HepG2 (cell line): ENCODE data around the gene PGC. TPM values are rescaled to one million over a fixed set of nuclear protein-coding genes. Genes with fewer than 3 reads are reported as not detected.

Experiments
- ATAC-seq: fragments of 200-7000 bp; cut with Tn5 transposase; 3 replicates; pipeline ENCODE4 v1.9.1; 2020; ENCODE audit warnings: mild to moderate bottlenecking, moderate library complexity
- BruUV-seq: library from RNA; stranded (reverse); fragments of 400-500 nt; replicated peaks from 2 replicates; lab custom pipeline; 2021; lab: Mats Ljungman, UMichigan
- CTCF ChIA-PET: fragments of 300-600 bp; formaldehyde crosslinking; extraction: SDS; loops from one replicate; lab custom pipeline; 2021; ENCODE audit warnings: low total read pairs, inconsistent platforms, low intra/inter-chr PET ratio; lab: Yijun Ruan, JAX
- POLR2A ChIA-PET: fragments of 350-600 bp; sonication (Branson Sonifier 250); formaldehyde crosslinking; loops from one replicate; lab custom pipeline; 2020; ENCODE audit warnings: antibody characterized with exemption, inconsistent platforms; lab: Yijun Ruan, JAX
- DNase-seq: peaks from one replicate; pipeline ENCODE4 v3.0.0-alpha.2; 2015; ENCODE audit warnings: low spot score
- FAIRE-seq: peaks from 3 replicates; lab custom pipeline; 2011; peaks lifted over from hg19 to GRCh38; lab: Jason Lieb, UNC
- H2AFZ ChIP-seq: one replicate; pipeline ENCODE4 v1.6.1; 2011; ENCODE audit warnings: low read length, inconsistent platforms
- H3K27ac ChIP-seq: fragments of 300-600 bp; 3 replicates; pipeline ENCODE4 v1.8.0; 2011; ENCODE audit warnings: mixed run types, mild to moderate bottlenecking, mixed read lengths, low read length, inconsistent platforms; ENCODE audit not compliant: insufficient read depth; ENCODE audit errors: extremely low read length
- H3K27me3 ChIP-seq, 2 experiments: fragments of 200-600 bp in 1 of 2; 2 replicates in 1 of 2; 3 replicates in 1 of 2; pipeline versions ENCODE4 v1.6.0 to v1.8.0; 2011; ENCODE audit warnings: low read length in 2 of 2, mild to moderate bottlenecking in 2 of 2, moderate library complexity in 2 of 2, inconsistent platforms in 1 of 2; ENCODE audit not compliant: insufficient read depth in 2 of 2, control insufficient read depth in 1 of 2
- H3K36me3 ChIP-seq, 2 experiments: fragments of 200-600 bp in 1 of 2; replicated peaks in 1 of 2; 2 replicates in 1 of 2; 3 replicates in 1 of 2; pipeline versions ENCODE4 v1.5.1 to v1.8.0; 2011; ENCODE audit warnings: low read length in 2 of 2, inconsistent platforms in 1 of 2; ENCODE audit not compliant: insufficient read depth in 2 of 2, control insufficient read depth in 1 of 2
- H3K4me1 ChIP-seq: 2 replicates; pipeline ENCODE4 v1.5.1; 2012; ENCODE audit warnings: low read length, inconsistent platforms; ENCODE audit not compliant: insufficient read depth
- H3K4me2 ChIP-seq: 2 replicates; pipeline ENCODE4 v1.6.0; 2011; ENCODE audit warnings: low read depth, low read length, inconsistent platforms
- H3K4me3 ChIP-seq, 3 experiments: fragments of 200-600 bp in 1 of 3; sonication (generic), shearing (Covaris generic) in 1 of 3; replicated peaks in 1 of 3; 2 replicates each; pipeline ENCODE4 v1.5.1; 2011 to 2016; ENCODE audit warnings: low read length in 3 of 3, inconsistent platforms in 2 of 3, low read depth in 2 of 3, mild to moderate bottlenecking in 2 of 3, control low read depth in 1 of 3, mixed read lengths in 1 of 3; ENCODE audit not compliant: insufficient read depth in 1 of 3
- H3K79me2 ChIP-seq: one replicate; pipeline ENCODE4 v1.6.1; 2011; ENCODE audit warnings: low read length, inconsistent platforms; ENCODE audit not compliant: insufficient read depth
- H3K9ac ChIP-seq: 2 replicates; pipeline ENCODE4 v1.6.0; 2011; ENCODE audit warnings: mild to moderate bottlenecking, low read depth, low read length, inconsistent platforms; ENCODE audit not compliant: insufficient read depth
- H3K9me3 ChIP-seq: 2 replicates; pipeline ENCODE4 v1.5.1; 2012; ENCODE audit warnings: mild to moderate bottlenecking, low read length
- H4K20me1 ChIP-seq: 2 replicates; pipeline ENCODE4 v1.6.0; 2011; ENCODE audit warnings: inconsistent platforms, mild to moderate bottlenecking, low read length, moderate library complexity; ENCODE audit not compliant: insufficient read depth
- FOXA3 ChIP-seq: IDR thresholded peaks from 2 replicates; pipeline ENCODE4 v1.6.1; 2016; ENCODE audit warnings: missing genetic modification reagents, missing compliant biosample characterization
- HIVEP1 ChIP-seq: sonication (generic); formaldehyde crosslinking; IDR thresholded peaks from 2 replicates; pipeline ENCODE4 v1.4.0; 2020; ENCODE audit warnings: mild to moderate bottlenecking, missing genetic modification reagents
- NFKBIZ ChIP-seq: IDR thresholded peaks from 2 replicates; pipeline ENCODE4 v1.6.1; 2018; ENCODE audit warnings: missing genetic modification reagents, missing compliant biosample characterization
- SALL1 ChIP-seq: sonication (generic); formaldehyde crosslinking; IDR thresholded peaks from 2 replicates; pipeline ENCODE4 v1.8.0; 2022; ENCODE audit warnings: mild to moderate bottlenecking, missing genetic modification reagents
- SOX6 ChIP-seq, 2 experiments: fragments of 450-650 bp in 1 of 2; sonication (generic) in 1 of 2; formaldehyde crosslinking in 1 of 2; IDR thresholded peaks; 2 replicates each; pipeline versions ENCODE4 v1.4.0 to v1.6.1; 2017 to 2020; ENCODE audit warnings: antibody characterized with exemption in 1 of 2, mild to moderate bottlenecking in 1 of 2, missing genetic modification reagents in 1 of 2
- SRSF1 ChIP-seq: fragments of 200-400 bp; formaldehyde crosslinking; optimal IDR thresholded peaks from 2 replicates; pipeline ENCODE3; 2017; ENCODE audit warnings: mild to moderate bottlenecking, low read depth, low read length, moderate library complexity
- TCF12 ChIP-seq, 2 experiments: fragments of 450-650 bp in 1 of 2; sonication (generic) in 1 of 2; formaldehyde crosslinking in 1 of 2; IDR thresholded peaks; 2 replicates each; pipeline versions ENCODE4 v1.6.1 to v1.8.0; 2017 to 2022; ENCODE audit warnings: antibody characterized with exemption in 1 of 2, mild to moderate bottlenecking in 1 of 2, missing genetic modification reagents in 1 of 2, moderate library complexity in 1 of 2
- ZBTB7A ChIP-seq: sonication (generic); formaldehyde crosslinking; IDR thresholded peaks from 2 replicates; pipeline ENCODE4 v1.8.0; 2022; ENCODE audit warnings: mild to moderate bottlenecking, missing genetic modification reagents
- ZEB1 ChIP-seq: IDR thresholded peaks from 2 replicates; pipeline ENCODE4 v1.6.1; 2012; ENCODE audit warnings: mild to moderate bottlenecking, low read depth, inconsistent platforms; ENCODE audit not compliant: insufficient replicate concordance
- ZNF441 ChIP-seq: sonication (generic); formaldehyde crosslinking; IDR thresholded peaks from 2 replicates; pipeline ENCODE4 v1.7.0; 2021; ENCODE audit warnings: missing genetic modification reagents, borderline replicate concordance
- ZNF747 ChIP-seq: sonication (generic); formaldehyde crosslinking; IDR thresholded peaks from 2 replicates; pipeline ENCODE4 v1.8.1; 2023; ENCODE audit warnings: missing genetic modification reagents, mild to moderate bottlenecking, borderline replicate concordance
- WGBS: methylation state at CpG from one replicate; pipeline ENCODE4 v1.1.6; 2017; ENCODE audit warnings: low lambda C conversion rate; 5-methylcytosine and 5-hydroxymethylcytosine counted together
- in situ Hi-C: cut with HindIII; loops from 2 replicates; pipeline ENCODE4 v1.10.0; 2017; ENCODE audit warnings: low pct_unique_long_range_greater_than_20kb; ENCODE audit not compliant: extremely low pct_ligation_motif_present
- intact Hi-C: fragments of 100-400 bp; cut with micrococcal nuclease; formaldehyde crosslinking; loops from one replicate; pipeline ENCODE4 v1.10.0; 2022; ENCODE audit not compliant: unreplicated experiment
- polyA plus RNA-seq, 8 experiments: library from polyadenylated mRNA; depleted of rRNA in 3 of 8; stranded (reverse) in 7 of 8; unstranded in 1 of 8; fragments of >200 nt; fragmentation: Illumina TruSeq in 4 of 8; extraction: Trizol in 4 of 8; gene quantifications; 2 replicates each; pipeline versions ENCODE4 v1.2.1 to v1.2.3, GENCODE V29; 2011 to 2016; ENCODE audit warnings: low read depth in 4 of 8, missing spikeins in 1 of 8, mixed read lengths in 1 of 8; ENCODE audit not compliant: insufficient read depth in 1 of 8
- total RNA-seq, 5 experiments: library from RNA; depleted of rRNA; stranded (reverse); fragments of >200 nt; fragmentation: Illumina TruSeq; extraction: Trizol; gene quantifications; 2 replicates each; pipeline ENCODE4 v1.2.3, GENCODE V29; 2016; ENCODE audit warnings: low read depth in 1 of 5
- TF ChIP-seq, protein P1 (sequence below): sonication (generic); formaldehyde crosslinking; IDR thresholded peaks from 2 replicates; pipeline ENCODE4 v1.4.0; 2020; ENCODE audit warnings: missing genetic modification reagents
- TF ChIP-seq, protein P2 (sequence below): sonication (generic); formaldehyde crosslinking; IDR thresholded peaks from 2 replicates; pipeline ENCODE4 v1.9.0; 2022; ENCODE audit warnings: missing genetic modification reagents, mild to moderate bottlenecking, borderline replicate concordance
- TF ChIP-seq, protein P3 (sequence below): sonication (generic); formaldehyde crosslinking; IDR thresholded peaks from 2 replicates; pipeline ENCODE4 v1.4.0; 2020; ENCODE audit warnings: mild to moderate bottlenecking, missing genetic modification reagents, borderline replicate concordance

PGC gene
- total and polyA plus RNA-seq, 2 of the 13 experiments (the other 11 are each of a cell fraction or from before 2014, with no cell fraction given) = 426 to 502 TPM

DNA sequence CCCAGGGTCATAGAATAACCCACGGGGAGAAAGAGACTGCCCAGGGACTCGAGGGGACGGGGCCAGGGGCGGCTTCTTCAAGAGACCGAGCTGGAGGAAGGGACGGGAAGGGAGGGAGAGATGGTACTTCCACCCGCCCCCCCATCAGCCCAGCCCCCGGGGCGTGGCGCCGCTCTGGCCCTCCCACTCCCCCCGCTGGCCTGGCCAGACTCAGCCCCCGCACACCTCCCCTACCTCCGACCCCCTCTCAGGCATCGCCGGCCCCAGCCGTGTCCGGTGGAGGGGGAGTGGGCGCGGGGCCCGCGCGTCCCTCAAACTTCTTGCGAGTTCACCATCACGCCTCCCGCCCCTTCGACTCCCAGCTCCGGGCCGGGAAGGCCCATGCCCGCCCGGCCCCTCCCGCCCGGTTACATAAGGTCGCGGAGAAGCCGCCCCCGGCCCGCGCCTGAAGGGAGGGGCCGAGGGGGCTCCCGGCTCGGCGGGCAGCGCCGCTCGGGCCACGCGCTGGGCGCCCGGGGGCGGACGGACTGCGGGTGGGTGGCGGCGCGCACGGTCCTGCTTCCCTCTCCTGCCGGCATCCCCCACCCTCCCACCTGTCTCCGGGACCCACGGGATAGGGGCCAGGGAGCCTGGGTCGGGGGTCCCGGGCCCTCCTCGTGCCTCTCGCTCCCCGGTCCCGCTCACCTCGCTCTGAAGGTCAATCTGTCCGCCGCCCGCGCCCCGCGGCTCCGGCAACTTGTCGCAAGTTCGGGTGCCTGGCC lies 12.4 kb downstream of the PGC start:
- Histone ChIP-seq H3K79me2 (peaks cover 3% of the 10 kb centered on the region), H4K20me1 (no peaks in the 10 kb centered on the region), H2AFZ (no peak overlapping the region), H3K4me3 (peak overlapping the region; percentile 51 to 83 (median 76)), H3K4me1 (peaks cover 58% of the 10 kb centered on the region), H3K4me2 (peak overlapping the region; percentile 90), H3K9ac (peak overlapping the region; percentile 73), H3K27me3 (no peaks in the 10 kb centered on the region; a peak in 1 of 5 replicates), H3K9me3 (no peaks in the 10 kb centered on the region), H3K36me3 (no peaks in the 10 kb centered on the region), H3K27ac (peak overlapping the region; percentile 57)
- 2% methylated on average over 34 of the region's 76 CpGs for WGBS
- intact Hi-C loops = loop anchor here (1.0 to 2.0 kb wide), 3 partner anchors 12 to 41 kb away; partner anchors contain the start of gene PGC
- in situ Hi-C loops = loop anchor here (5.0 kb wide), 1 partner anchor 42 kb away; the partner anchor contains the start of gene FRS3
- FAIRE-seq (no peak), ATAC-seq (peak; percentile 37), DNase-seq (peak; percentile 77)
- ChIA-PET POLR2A (interaction anchor here (0.8 to 10.4 kb wide), 25 partner anchors 7 to 403 kb away, joined by 3 to 120 read pairs (median 8); partner anchors contain the start of genes FRS3, PGC, PRICKLE4 and TAF8), CTCF (interaction anchor here (1.0 to 3.0 kb wide), 5 partner anchors 29 to 53 kb away, joined by 3 to 44 read pairs (median 5); partner anchors contain the start of genes FRS3 and TOMM6)
- BruUV-seq = no TSS peak
- TF ChIP-seq, protein P1, sequence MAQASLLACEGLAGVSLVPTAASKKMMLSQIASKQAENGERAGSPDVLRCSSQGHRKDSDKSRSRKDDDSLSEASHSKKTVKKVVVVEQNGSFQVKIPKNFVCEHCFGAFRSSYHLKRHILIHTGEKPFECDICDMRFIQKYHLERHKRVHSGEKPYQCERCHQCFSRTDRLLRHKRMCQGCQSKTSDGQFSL (CRISPR knock-in tag) = peak; percentile 87
- TF ChIP-seq ZBTB7A (0 out of 2 replicates have a peak, but pooled peaks have one; percentile 11), ZNF441 (no peak; the same call in 1 of the 2 replicates), ZNF747 (0 out of 2 replicates have a peak, but pooled peaks have one; percentile 3), NFKBIZ (CRISPR knock-in tag) (no peak), TCF12 (IDR thresholded peaks at IDR 0.05) (no peak), TCF12 (CRISPR knock-in tag; IDR thresholded peaks at IDR 0.05) (no peak), SALL1 (CRISPR knock-in tag) (no peak), FOXA3 (CRISPR knock-in tag) (no peak), SOX6 (IDR thresholded peaks at IDR 0.05) (no peak), SOX6 (CRISPR knock-in tag; IDR thresholded peaks at IDR 0.05) (peak; percentile 51; the same call in 1 of the 2 replicates), SRSF1 (peak; percentile 95), ZEB1 (no peak), HIVEP1 (CRISPR knock-in tag) (peak; percentile 59; the same call in 1 of the 2 replicates)
- TF ChIP-seq, protein P2, sequence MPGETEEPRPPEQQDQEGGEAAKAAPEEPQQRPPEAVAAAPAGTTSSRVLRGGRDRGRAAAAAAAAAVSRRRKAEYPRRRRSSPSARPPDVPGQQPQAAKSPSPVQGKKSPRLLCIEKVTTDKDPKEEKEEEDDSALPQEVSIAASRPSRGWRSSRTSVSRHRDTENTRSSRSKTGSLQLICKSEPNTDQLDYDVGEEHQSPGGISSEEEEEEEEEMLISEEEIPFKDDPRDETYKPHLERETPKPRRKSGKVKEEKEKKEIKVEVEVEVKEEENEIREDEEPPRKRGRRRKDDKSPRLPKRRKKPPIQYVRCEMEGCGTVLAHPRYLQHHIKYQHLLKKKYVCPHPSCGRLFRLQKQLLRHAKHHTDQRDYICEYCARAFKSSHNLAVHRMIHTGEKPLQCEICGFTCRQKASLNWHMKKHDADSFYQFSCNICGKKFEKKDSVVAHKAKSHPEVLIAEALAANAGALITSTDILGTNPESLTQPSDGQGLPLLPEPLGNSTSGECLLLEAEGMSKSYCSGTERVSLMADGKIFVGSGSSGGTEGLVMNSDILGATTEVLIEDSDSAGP (CRISPR knock-in tag) = 0 out of 2 replicates have a peak, but pooled peaks have one; percentile 54
- TF ChIP-seq, protein P3, sequence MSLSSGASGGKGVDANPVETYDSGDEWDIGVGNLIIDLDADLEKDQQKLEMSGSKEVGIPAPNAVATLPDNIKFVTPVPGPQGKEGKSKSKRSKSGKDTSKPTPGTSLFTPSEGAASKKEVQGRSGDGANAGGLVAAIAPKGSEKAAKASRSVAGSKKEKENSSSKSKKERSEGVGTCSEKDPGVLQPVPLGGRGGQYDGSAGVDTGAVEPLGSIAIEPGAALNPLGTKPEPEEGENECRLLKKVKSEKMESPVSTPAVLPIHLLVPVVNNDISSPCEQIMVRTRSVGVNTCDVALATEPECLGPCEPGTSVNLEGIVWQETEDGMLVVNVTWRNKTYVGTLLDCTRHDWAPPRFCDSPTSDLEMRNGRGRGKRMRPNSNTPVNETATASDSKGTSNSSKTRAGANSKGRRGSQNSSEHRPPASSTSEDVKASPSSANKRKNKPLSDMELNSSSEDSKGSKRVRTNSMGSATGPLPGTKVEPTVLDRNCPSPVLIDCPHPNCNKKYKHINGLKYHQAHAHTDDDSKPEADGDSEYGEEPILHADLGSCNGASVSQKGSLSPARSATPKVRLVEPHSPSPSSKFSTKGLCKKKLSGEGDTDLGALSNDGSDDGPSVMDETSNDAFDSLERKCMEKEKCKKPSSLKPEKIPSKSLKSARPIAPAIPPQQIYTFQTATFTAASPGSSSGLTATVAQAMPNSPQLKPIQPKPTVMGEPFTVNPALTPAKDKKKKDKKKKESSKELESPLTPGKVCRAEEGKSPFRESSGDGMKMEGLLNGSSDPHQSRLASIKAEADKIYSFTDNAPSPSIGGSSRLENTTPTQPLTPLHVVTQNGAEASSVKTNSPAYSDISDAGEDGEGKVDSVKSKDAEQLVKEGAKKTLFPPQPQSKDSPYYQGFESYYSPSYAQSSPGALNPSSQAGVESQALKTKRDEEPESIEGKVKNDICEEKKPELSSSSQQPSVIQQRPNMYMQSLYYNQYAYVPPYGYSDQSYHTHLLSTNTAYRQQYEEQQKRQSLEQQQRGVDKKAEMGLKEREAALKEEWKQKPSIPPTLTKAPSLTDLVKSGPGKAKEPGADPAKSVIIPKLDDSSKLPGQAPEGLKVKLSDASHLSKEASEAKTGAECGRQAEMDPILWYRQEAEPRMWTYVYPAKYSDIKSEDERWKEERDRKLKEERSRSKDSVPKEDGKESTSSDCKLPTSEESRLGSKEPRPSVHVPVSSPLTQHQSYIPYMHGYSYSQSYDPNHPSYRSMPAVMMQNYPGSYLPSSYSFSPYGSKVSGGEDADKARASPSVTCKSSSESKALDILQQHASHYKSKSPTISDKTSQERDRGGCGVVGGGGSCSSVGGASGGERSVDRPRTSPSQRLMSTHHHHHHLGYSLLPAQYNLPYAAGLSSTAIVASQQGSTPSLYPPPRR = peak; percentile 6; the same call in 1 of the 2 replicates
